ENCODE data around the gene MYO1A. TPM values are rescaled to one million over a fixed set of nuclear protein-coding genes. Genes with fewer than 3 reads are reported as not detected.
"Not testable (repeated sequence)": the region's sequence is repeated elsewhere in the genome, so short reads cannot be mapped to it uniquely, and the experiment has no call there.

The MYO1A gene
- total RNA-seq, 4 donors from 2014 or later: 94.1 to 1,001 (median 802) TPM

DNA sequence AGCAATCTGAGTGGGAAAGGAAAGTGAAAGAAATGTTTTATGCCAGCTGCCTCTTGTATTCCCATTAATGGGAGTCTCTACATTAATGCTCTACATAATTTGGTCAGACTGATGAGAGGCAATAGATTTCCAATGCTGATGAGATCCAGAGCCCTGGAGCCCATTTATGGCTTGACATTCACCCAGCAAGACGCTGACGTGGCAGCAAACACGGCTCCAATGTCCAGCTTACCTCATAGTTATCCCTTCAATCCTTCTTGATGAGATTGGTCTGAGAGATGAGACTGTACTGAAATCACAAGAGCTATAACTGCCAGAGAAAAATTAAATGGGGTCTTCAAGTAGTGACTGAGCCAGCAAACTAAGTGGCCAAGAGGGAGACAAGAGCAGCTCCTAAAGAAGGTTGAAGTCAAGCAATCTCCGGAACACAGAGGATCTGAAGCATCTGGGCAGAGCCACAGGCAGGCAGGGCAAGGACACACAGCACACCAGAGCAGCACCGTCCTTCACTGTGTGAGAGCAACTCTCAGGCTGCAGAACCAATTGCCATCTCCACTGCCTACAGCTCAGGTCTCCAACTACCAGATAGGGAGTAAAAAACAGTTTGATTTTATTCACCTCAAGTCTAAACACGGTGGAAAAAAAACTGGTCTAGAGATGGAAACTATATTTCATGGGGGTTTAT lies 7.3 kb upstream of the MYO1A start:
- H3K27ac ChIP-seq: peak overlapping the region in 3 of 4 donors; percentile 55 to 68 (median 61)
- no peaks in the 10 kb centered on the region for H3K36me3 ChIP-seq
- peak in 1 of 3 donors; percentile 83 for DNase-seq
- peaks cover 0 to 31% (median 3%) of the 10 kb centered on the region in 4 donors for H3K4me1 ChIP-seq
- no peaks in the 10 kb centered on the region for H3K9me3 ChIP-seq
- TF ChIP-seq, protein P1, sequence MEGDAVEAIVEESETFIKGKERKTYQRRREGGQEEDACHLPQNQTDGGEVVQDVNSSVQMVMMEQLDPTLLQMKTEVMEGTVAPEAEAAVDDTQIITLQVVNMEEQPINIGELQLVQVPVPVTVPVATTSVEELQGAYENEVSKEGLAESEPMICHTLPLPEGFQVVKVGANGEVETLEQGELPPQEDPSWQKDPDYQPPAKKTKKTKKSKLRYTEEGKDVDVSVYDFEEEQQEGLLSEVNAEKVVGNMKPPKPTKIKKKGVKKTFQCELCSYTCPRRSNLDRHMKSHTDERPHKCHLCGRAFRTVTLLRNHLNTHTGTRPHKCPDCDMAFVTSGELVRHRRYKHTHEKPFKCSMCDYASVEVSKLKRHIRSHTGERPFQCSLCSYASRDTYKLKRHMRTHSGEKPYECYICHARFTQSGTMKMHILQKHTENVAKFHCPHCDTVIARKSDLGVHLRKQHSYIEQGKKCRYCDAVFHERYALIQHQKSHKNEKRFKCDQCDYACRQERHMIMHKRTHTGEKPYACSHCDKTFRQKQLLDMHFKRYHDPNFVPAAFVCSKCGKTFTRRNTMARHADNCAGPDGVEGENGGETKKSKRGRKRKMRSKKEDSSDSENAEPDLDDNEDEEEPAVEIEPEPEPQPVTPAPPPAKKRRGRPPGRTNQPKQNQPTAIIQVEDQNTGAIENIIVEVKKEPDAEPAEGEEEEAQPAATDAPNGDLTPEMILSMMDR (IDR thresholded peaks at IDR 0.05): no peak
- TF ChIP-seq POLR2A (IDR thresholded peaks at IDR 0.05): no peak
- H3K4me3 ChIP-seq: peak overlapping the region in 1 of 4 donors; percentile 3
- no peaks in the 10 kb centered on the region for H3K27me3 ChIP-seq

DNA sequence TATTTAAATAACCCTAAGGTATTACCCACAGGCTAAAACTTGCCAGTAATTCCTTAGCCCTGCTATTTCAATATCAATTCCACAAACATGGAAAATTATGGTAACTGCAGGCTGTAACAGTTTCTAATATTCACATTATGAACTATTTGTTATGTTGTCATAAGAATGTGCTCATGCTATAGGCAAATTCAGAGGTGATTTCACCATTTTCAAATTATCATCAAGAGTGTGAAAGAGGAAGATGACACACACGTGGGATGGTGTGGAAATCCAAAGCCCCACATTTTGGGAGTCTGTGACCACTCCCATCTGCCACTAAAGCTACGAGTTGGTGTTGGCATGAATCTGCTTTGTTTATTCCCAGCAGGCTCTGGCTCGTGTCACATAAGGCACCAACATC lies 5.9 kb upstream of the MYO1A start:
- TF ChIP-seq, protein P1 (IDR thresholded peaks at IDR 0.05): no peak
- TF ChIP-seq POLR2A (IDR thresholded peaks at IDR 0.05): no peak
- DNase-seq: no peak
- Histone ChIP-seq H3K9me3 (no peaks in the 10 kb centered on the region), H3K36me3 (no peaks in the 10 kb centered on the region), H3K4me3 (no peak overlapping the region), H3K4me1 (peaks cover 0 to 25% (median 3%) of the 10 kb centered on the region in 4 donors), H3K27me3 (no peaks in the 10 kb centered on the region), H3K27ac (no peak overlapping the region)

- not testable (repeated sequence) for H3K36me3 ChIP-seq, H3K27me3 ChIP-seq, DNase-seq, H3K4me3 ChIP-seq, H3K9me3 ChIP-seq, H3K4me1 ChIP-seq, H3K27ac ChIP-seq
These were observed 4.0 kb upstream of the MYO1A start for GRCh38 chr12:57053901-57054300.

GRCh38 chr12:57053146-57053545 lies 3.2 kb upstream of the MYO1A start:
- not testable (repeated sequence) for H3K27me3 ChIP-seq, DNase-seq, H3K36me3 ChIP-seq, H3K4me3 ChIP-seq, H3K4me1 ChIP-seq, H3K9me3 ChIP-seq, H3K27ac ChIP-seq

- Histone ChIP-seq H3K27ac (peak overlapping the region in 3 of 4 donors; percentile 66 to 86 (median 84)), H3K9me3 (no peaks in the 10 kb centered on the region), H3K27me3 (no peaks in the 10 kb centered on the region), H3K4me1 (peaks cover 0 to 22% (median 3%) of the 10 kb centered on the region in 4 donors), H3K36me3 (peaks cover 0 to 15% (median 0%) of the 10 kb centered on the region in 3 donors), H3K4me3 (peak overlapping the region in 3 of 4 donors; percentile 1 to 58 (median 55))
- DNase-seq: peak in 1 of 3 donors; percentile 62
- peak in 1 of 2 donors; percentile 29 for TF ChIP-seq POLR2A (IDR thresholded peaks at IDR 0.05)
- TF ChIP-seq, protein P1 (IDR thresholded peaks at IDR 0.05): peak in 1 of 6 experiments; percentile 10
These were observed 1.1 kb upstream of the MYO1A start for GRCh38 chr12:57051011-57051410.

GRCh38 chr12:57049119-57049446 lies 846 bp downstream of the MYO1A start:
- peak in 2 of 3 donors; percentile 76 to 79 for DNase-seq
- H3K4me1 ChIP-seq: peaks cover 0 to 22% (median 3%) of the 10 kb centered on the region in 4 donors

More at GRCh38 chr12:57049119-57049446, 846 bp downstream of the MYO1A start:
- Histone ChIP-seq H3K9me3 (no peaks in the 10 kb centered on the region), H3K4me3 (peak overlapping the region in 3 of 4 donors; percentile 34 to 58 (median 55)), H3K27ac (peak overlapping the region in 3 of 4 donors; percentile 66 to 86 (median 84)), H3K36me3 (peaks cover 0 to 32% (median 0%) of the 10 kb centered on the region in 3 donors), H3K27me3 (no peaks in the 10 kb centered on the region)
- TF ChIP-seq POLR2A (IDR thresholded peaks at IDR 0.05): peak; percentile 40 to 63
- TF ChIP-seq, protein P1 (IDR thresholded peaks at IDR 0.05): no peak
